GM18909 (cell line): ENCODE results near the gene C16orf74.

Experiments used
- ATAC-seq: cut with Tn5 transposase; IDR thresholded peaks from one replicate; pipeline ENCODE4 v1.9.1; 2021; ENCODE audit warnings: mild to moderate bottlenecking; ENCODE audit not compliant: unreplicated experiment, poor library complexity

C16orf74 gene

GRCh38 chr16:85777583-85778310 is 26.9 kb upstream of the C16orf74 start:
- ATAC-seq = no peak

- no peak for ATAC-seq
These were observed 23.9 kb upstream of the C16orf74 start for GRCh38 chr16:85774811-85775210.

GRCh38 chr16:85774136-85774535 is 23.2 kb upstream of the C16orf74 start:
- no peak for ATAC-seq

GRCh38 chr16:85773044-85773443 is 22.1 kb upstream of the C16orf74 start:
- no peak for ATAC-seq

- ATAC-seq = no peak
These were observed 19.8 kb upstream of the C16orf74 start for GRCh38 chr16:85770741-85771140.

GRCh38 chr16:85768199-85768598 is 17.3 kb upstream of the C16orf74 start:
- no peak for ATAC-seq

- ATAC-seq = no peak
These were observed 16.6 kb upstream of the C16orf74 start for GRCh38 chr16:85767531-85767930.

- no peak for ATAC-seq
These were observed 14.9 kb upstream of the C16orf74 start for GRCh38 chr16:85765767-85766166.

- ATAC-seq = no peak
These were observed 14.3 kb upstream of the C16orf74 start for GRCh38 chr16:85765211-85765610.

GRCh38 chr16:85763616-85764015 is 12.7 kb upstream of the C16orf74 start:
- ATAC-seq = no peak

- ATAC-seq = no peak
These were observed 12.1 kb upstream of the C16orf74 start for GRCh38 chr16:85762970-85763369.

GRCh38 chr16:85761861-85762260 is 11.0 kb upstream of the C16orf74 start:
- no peak for ATAC-seq

GRCh38 chr16:85759631-85760419 is 8.9 kb upstream of the C16orf74 start:
- ATAC-seq = no peak

GRCh38 chr16:85759136-85759535 is 8.2 kb upstream of the C16orf74 start:
- no peak for ATAC-seq

- peak; percentile 31 for ATAC-seq
These were observed 6.5 kb upstream of the C16orf74 start for GRCh38 chr16:85757341-85757822.

- peak; percentile 50 for ATAC-seq
These were observed 5.3 kb upstream of the C16orf74 start for GRCh38 chr16:85755929-85756768.

GRCh38 chr16:85754413-85754812 is 3.5 kb upstream of the C16orf74 start:
- no peak for ATAC-seq

GRCh38 chr16:85753976-85754375 is 3.1 kb upstream of the C16orf74 start:
- ATAC-seq = no peak

GRCh38 chr16:85753559-85753958 is 2.7 kb upstream of the C16orf74 start:
- no peak for ATAC-seq

GRCh38 chr16:85752511-85753420 is 1.9 kb upstream of the C16orf74 start:
- no peak for ATAC-seq
